ENCODE measurements around the gene C1orf87.

- TF ChIP-seq, protein P1, sequence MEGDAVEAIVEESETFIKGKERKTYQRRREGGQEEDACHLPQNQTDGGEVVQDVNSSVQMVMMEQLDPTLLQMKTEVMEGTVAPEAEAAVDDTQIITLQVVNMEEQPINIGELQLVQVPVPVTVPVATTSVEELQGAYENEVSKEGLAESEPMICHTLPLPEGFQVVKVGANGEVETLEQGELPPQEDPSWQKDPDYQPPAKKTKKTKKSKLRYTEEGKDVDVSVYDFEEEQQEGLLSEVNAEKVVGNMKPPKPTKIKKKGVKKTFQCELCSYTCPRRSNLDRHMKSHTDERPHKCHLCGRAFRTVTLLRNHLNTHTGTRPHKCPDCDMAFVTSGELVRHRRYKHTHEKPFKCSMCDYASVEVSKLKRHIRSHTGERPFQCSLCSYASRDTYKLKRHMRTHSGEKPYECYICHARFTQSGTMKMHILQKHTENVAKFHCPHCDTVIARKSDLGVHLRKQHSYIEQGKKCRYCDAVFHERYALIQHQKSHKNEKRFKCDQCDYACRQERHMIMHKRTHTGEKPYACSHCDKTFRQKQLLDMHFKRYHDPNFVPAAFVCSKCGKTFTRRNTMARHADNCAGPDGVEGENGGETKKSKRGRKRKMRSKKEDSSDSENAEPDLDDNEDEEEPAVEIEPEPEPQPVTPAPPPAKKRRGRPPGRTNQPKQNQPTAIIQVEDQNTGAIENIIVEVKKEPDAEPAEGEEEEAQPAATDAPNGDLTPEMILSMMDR (IDR thresholded peaks at IDR 0.05): no peak
- TF ChIP-seq NRF1 (IDR thresholded peaks at IDR 0.05; ENCODE audit: low read depth, low read length): no peak
- TF ChIP-seq TAF1 (IDR thresholded peaks at IDR 0.05; ENCODE audit: borderline replicate concordance, low read depth, low read length): no peak
- no peak for TF ChIP-seq RFX5 (IDR thresholded peaks at IDR 0.05; ENCODE audit: low read length)
- TF ChIP-seq, protein P2, sequence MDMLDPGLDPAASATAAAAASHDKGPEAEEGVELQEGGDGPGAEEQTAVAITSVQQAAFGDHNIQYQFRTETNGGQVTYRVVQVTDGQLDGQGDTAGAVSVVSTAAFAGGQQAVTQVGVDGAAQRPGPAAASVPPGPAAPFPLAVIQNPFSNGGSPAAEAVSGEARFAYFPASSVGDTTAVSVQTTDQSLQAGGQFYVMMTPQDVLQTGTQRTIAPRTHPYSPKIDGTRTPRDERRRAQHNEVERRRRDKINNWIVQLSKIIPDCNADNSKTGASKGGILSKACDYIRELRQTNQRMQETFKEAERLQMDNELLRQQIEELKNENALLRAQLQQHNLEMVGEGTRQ (IDR thresholded peaks at IDR 0.05; ENCODE audit: borderline replicate concordance, low read depth, low read length): no peak
- TF ChIP-seq RCOR1 (IDR thresholded peaks at IDR 0.05; ENCODE audit: low read length): no peak
- TF ChIP-seq JUND (IDR thresholded peaks at IDR 0.05): no peak
- TF ChIP-seq MEF2A (IDR thresholded peaks at IDR 0.05; ENCODE audit: borderline replicate concordance, low read depth): no peak
- no peak for TF ChIP-seq EP300 (IDR thresholded peaks at IDR 0.05; ENCODE audit: borderline replicate concordance in 1 of 2, low read depth in 1 of 2, low read length in 1 of 2)
Observed at GRCh38 chr1:60087681-60088080, 14.1 kb upstream of the C1orf87 start.

Measured in SK-N-SH (cell line).